NB4 (cell line): Measurements from ENCODE around the gene CADPS2.

Experiments
- MYC ChIP-seq: IDR thresholded peaks from 2 replicates; pipeline ENCODE4 v1.6.1; 2011; ENCODE audit warnings: low read depth, low read length
- POLR2A ChIP-seq: IDR thresholded peaks from 2 replicates; pipeline ENCODE4 v1.6.1; 2011; ENCODE audit warnings: mild to moderate bottlenecking; ENCODE audit not compliant: insufficient read length; ENCODE audit errors: extremely low read depth
- TF ChIP-seq, protein P1 (sequence below): IDR thresholded peaks from one replicate; pipeline ENCODE4 v1.5.1; 2012; ENCODE audit warnings: low read depth, low read length

DNA sequence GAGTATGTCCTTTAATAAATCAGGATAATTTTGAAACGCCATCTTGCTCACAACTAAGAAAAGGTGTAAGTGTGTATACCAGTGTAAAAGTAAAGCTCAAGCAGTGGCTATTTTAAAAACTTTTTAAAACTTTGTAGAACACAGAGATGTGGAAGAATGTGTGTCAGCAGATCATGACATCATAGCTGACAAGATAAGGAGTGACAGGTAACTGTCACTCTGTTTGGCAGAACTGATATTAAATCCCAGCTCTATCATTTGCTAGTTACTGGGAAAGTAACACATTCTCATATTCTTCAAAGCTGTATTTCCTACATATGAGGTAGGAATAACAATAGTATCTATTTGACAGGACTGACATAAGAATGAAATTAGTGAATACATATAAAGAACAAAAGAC lies 119.7 kb downstream of the CADPS2 start:
- TF ChIP-seq, protein P1, sequence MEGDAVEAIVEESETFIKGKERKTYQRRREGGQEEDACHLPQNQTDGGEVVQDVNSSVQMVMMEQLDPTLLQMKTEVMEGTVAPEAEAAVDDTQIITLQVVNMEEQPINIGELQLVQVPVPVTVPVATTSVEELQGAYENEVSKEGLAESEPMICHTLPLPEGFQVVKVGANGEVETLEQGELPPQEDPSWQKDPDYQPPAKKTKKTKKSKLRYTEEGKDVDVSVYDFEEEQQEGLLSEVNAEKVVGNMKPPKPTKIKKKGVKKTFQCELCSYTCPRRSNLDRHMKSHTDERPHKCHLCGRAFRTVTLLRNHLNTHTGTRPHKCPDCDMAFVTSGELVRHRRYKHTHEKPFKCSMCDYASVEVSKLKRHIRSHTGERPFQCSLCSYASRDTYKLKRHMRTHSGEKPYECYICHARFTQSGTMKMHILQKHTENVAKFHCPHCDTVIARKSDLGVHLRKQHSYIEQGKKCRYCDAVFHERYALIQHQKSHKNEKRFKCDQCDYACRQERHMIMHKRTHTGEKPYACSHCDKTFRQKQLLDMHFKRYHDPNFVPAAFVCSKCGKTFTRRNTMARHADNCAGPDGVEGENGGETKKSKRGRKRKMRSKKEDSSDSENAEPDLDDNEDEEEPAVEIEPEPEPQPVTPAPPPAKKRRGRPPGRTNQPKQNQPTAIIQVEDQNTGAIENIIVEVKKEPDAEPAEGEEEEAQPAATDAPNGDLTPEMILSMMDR: no peak
- TF ChIP-seq POLR2A (no peak), MYC (no peak)
